HG03442 (cell line): ENCODE results near the gene YIPF6.
A peak's percentile ranks its signal among the peaks of the same experiment; 100 is the strongest.
"Not testable (repeated sequence)": the region's sequence is repeated elsewhere in the genome, so short reads cannot be mapped to it uniquely, and the experiment has no call there.

Source experiments
- ATAC-seq: cut with Tn5 transposase; IDR thresholded peaks from one replicate; pipeline ENCODE4 v1.9.1; 2021; ENCODE audit warnings: mild to moderate bottlenecking, moderate library complexity; ENCODE audit not compliant: unreplicated experiment

The YIPF6 gene

DNA sequence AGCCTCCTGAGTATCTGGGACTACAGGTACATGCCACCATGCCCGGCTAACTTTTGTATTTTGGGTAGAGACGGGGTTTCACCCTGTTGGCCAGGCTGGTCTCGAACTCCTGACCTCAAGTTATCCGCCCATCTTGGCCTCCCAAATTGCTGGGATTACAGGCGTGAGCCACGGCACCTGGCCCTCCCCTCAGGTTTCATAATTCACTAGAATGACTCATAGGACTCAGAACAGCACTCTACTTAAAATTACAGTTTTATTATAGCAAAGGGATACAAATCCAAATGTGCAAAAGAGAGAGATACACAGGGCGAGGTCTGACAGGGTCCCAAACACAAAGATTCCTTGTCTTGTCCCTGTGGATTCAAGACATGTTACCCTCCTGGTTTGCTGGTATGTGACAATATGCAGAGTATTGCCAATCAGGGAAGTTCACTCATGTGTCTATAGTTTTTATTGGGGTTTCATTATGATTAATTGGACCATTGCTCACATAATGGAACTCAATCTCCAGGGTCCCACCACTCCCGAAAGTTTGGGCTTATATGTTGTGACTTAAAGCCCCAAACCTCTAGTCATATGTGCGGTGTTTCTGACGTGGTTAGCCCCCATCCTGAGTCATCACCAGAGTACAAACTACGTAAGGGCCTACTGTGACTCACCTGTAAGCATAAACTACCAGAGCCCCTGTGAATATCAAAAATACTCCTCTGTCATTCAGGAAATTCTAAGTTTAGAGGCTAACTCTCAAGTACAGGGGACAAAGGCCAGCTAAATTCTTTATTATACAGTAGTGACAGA, 5.2 kb downstream of the YIPF6 start:
- peak; percentile 73 for ATAC-seq

DNA sequence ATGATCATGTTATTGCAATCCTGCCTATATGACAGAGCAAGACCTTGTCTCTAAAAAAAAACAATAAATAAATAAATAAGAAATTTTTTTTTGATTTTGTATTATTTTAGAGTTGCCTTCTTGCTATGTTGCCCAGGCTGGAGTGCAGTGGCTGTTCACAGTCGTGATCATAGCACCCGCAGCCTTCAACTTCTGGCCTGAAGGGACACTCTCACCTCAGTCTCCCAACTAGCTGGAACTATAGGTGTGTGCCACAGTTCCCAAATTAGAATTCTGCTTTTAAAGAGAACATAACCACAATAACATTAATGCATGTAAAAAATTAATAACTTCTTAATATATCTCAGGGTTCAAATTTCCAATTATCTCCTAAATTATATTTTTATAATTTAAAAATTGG, 7.8 kb downstream of the YIPF6 start:
- ATAC-seq: no peak

- ATAC-seq: no peak
These were observed 9.9 kb downstream of the YIPF6 start for GRCh38 chrX:68508799-68509198.

DNA sequence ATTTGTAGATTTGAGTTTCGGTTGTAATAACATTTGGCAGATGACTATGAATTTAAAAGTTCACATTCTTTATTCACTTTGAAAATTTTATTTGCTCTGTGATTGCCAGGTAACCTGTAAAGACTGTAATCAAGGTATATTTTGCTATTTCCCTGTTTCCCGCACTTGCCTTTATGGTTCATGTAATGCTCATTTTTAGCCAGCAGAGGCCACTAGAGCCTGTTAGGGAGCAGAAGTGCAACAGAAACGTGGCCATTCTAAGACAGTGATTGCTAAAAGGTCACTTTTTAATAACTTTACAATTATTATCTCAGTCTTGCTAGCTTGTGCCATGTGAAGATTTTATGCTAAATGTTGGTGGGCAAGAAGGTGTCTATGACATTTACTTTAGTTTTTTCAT, 12.4 kb downstream of the YIPF6 start:
- ATAC-seq: no peak

GRCh38 chrX:68524680-68525079, 25.8 kb downstream of the YIPF6 start:
- ATAC-seq: not testable (repeated sequence)

GRCh38 chrX:68532831-68533533, 34.1 kb downstream of the YIPF6 start:
- no peak for ATAC-seq

GRCh38 chrX:68533656-68534055, 34.8 kb downstream of the YIPF6 start:
- ATAC-seq: no peak

GRCh38 chrX:68534691-68535090, 35.8 kb downstream of the YIPF6 start:
- no peak for ATAC-seq

- no peak for ATAC-seq
These were observed 37.6 kb downstream of the YIPF6 start for GRCh38 chrX:68536429-68536828.

DNA sequence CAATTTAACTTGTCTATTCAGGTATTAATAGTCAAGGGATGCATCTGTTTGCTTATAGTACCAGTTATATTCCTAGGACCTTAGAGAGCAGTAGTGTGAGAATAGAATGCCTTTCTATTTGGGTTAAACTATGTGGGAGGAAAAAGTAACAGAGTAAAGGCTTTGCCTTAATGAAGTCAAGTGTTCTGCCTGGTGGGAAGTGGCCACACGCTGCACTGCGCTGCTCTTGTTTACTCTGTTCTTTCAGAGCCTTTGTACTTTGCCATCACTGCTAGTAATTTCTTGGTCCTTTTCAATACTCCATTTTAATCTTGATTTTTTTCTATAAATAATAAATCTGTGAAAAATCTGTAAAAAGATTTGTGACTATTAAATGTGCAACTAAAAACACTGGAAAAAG, 38.0 kb downstream of the YIPF6 start:
- no peak for ATAC-seq

- no peak for ATAC-seq
These were observed 51.3 kb downstream of the YIPF6 start for GRCh38 chrX:68550193-68550592.

DNA sequence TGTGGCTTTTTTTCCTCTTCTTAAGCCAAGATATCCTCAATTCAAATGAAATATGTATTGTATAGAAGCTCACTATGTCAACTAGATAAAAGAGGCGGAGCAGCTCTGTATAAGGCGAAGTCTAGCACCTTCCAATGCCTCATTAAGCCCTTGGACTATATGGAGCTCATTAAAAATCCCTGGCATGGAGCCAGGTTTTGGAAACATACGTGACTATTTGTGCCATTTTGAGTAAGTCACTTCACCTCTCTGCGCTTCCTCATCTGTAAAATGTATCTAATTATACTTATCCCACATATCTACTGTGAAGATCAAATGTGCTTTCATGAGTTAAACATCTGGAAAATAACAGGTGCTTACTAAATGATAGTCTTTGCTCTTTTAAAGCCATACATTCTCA, 57.2 kb downstream of the YIPF6 start:
- ATAC-seq: no peak

DNA sequence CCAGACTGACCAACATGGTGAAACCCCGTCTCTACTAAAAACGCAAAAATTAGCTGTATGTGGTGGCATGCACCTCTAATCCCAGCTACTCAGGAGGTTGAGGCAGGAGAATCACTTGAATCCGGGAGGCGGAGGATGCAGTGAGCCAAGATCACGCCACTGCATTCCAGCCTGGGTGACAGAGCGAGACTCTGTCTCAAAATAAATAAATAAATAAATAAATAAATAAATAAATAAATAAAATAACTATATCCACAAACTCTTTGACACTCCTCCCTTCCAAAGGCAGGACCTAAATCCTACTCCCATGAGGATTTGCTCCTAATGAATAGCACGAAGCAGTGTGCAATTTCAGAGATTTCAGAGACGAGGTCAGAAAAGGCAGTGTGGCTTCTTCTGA, 58.3 kb downstream of the YIPF6 start:
- ATAC-seq: not testable (repeated sequence)

- ATAC-seq: not testable (repeated sequence)
These were observed 61.1 kb downstream of the YIPF6 start for GRCh38 chrX:68559905-68560304.

DNA sequence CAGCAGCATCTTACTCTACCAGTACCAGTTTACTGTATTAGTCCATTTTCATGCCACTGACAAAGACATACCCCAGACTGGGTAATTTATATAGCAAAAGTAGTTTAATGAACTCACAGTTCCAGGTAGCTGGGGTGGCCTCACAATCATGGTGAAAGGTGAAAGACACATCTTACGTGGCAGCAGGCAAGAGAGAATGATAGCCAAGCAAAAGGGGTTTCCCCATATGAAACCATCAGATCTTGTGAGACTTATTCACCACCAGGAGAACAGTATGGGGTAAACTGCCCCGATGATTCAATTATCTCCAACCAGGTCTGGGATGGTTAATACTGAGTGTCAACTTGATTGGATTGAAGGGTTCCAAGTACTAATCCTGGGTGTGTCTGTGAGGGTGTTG, 69.3 kb downstream of the YIPF6 start:
- no peak for ATAC-seq

GRCh38 chrX:68570598-68570997, 71.7 kb downstream of the YIPF6 start:
- no peak for ATAC-seq

- ATAC-seq: no peak
These were observed 72.4 kb downstream of the YIPF6 start for GRCh38 chrX:68571292-68571609.

DNA sequence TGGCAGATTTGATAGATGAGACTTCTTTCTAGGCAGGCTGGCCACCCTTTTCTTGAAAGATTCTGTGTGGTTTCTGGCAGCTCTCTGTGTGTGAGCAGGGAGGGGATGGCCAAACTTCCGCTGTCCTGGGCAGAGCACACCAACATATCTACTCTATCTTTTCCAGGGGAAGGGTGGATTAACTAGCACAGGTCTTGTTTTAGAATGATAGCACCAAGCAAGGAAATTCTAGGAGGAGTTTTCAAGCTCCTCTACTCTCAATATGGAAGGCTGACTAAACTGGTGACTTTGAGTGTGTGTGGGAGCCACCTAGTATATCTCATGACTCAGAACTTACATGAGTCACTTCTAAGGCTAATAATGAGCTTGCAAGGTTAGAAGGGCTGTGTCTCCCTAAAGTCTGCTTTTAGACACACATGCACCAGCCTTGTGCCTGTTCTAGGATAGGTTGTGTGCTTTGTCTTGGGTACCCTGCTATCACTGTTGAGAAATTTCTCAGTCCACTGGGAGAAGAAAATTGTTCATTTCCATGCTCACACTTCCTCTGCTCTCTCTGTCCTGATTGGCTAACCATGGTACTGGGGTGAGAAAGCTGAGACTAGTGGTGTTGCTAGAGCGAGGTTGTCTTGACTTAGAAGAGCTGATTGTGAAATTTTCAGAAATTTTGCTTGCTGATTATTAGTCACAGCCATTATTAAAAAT, 72.9 kb downstream of the YIPF6 start:
- ATAC-seq: peak; percentile 90

GRCh38 chrX:68574240-68574639, 75.4 kb downstream of the YIPF6 start:
- ATAC-seq: no peak

- ATAC-seq: no peak
These were observed 81.0 kb downstream of the YIPF6 start for GRCh38 chrX:68579810-68580209.

GRCh38 chrX:68584221-68584620, 85.4 kb downstream of the YIPF6 start:
- no peak for ATAC-seq
